ENCODE data around the gene OPRL1. TPM values are rescaled to one million over a fixed set of nuclear protein-coding genes. Genes with fewer than 3 reads are reported as not detected.

Gene OPRL1
- total and polyA plus RNA-seq, 4 donors: 5.2 to 26.3 (median 18.6) TPM

GRCh38 chr20:64055893-64056638, 23.8 kb upstream of the OPRL1 start:
- no peaks in the 10 kb centered on the region for H3K9me3 ChIP-seq (ENCODE audit: control insufficient read depth, insufficient read depth, low read length)
- no peaks in the 10 kb centered on the region for H3K36me3 ChIP-seq (ENCODE audit: control insufficient read depth, insufficient read depth, low read length)
- WGBS (ENCODE audit: insufficient coverage): 53% methylated on average over 22 of the region's 22 CpGs
- no peak for DNase-seq (ENCODE audit: low read depth in 4 of 6, low spot score in 6 of 6)
- H3K27me3 ChIP-seq (ENCODE audit: control insufficient read depth, insufficient read depth, low read length): peaks cover 25% of the 10 kb centered on the region
- H3K4me3 ChIP-seq (ENCODE audit: low read depth, low read length): no peak overlapping the region
- H3K4me1 ChIP-seq (ENCODE audit: control insufficient read depth, insufficient read depth, low read length): peaks cover 50% of the 10 kb centered on the region
- peak overlapping the region; percentile 15 for H3K27ac ChIP-seq (ENCODE audit: low read depth, low read length)

- WGBS (ENCODE audit: insufficient coverage): 51% methylated on average over 7 of the region's 7 CpGs
- Histone ChIP-seq H3K27me3 (ENCODE audit: control insufficient read depth, insufficient read depth, low read length) (peaks cover 20% of the 10 kb centered on the region), H3K36me3 (ENCODE audit: control insufficient read depth, insufficient read depth, low read length) (no peaks in the 10 kb centered on the region), H3K4me1 (ENCODE audit: control insufficient read depth, insufficient read depth, low read length) (peaks cover 46% of the 10 kb centered on the region), H3K4me3 (ENCODE audit: low read depth, low read length) (no peak overlapping the region), H3K9me3 (ENCODE audit: control insufficient read depth, insufficient read depth, low read length) (no peaks in the 10 kb centered on the region), H3K27ac (ENCODE audit: low read depth, low read length) (no peak overlapping the region)
- no peak for DNase-seq (ENCODE audit: low read depth in 4 of 6, low spot score in 6 of 6)
Observed at GRCh38 chr20:64056639-64056888, 23.3 kb upstream of the OPRL1 start.

- 51% methylated on average over 37 of the region's 39 CpGs for WGBS (ENCODE audit: insufficient coverage)
- no peak overlapping the region for H3K27ac ChIP-seq (ENCODE audit: low read depth, low read length)
Observed at GRCh38 chr20:64056889-64057627, 22.8 kb upstream of the OPRL1 start.

GRCh38 chr20:64057628-64058498, 22.0 kb upstream of the OPRL1 start:
- Histone ChIP-seq H3K36me3 (ENCODE audit: control insufficient read depth, insufficient read depth, low read length) (no peaks in the 10 kb centered on the region), H3K4me3 (ENCODE audit: low read depth, low read length) (no peak overlapping the region), H3K27ac (ENCODE audit: low read depth, low read length) (no peak overlapping the region), H3K9me3 (ENCODE audit: control insufficient read depth, insufficient read depth, low read length) (no peaks in the 10 kb centered on the region), H3K4me1 (ENCODE audit: control insufficient read depth, insufficient read depth, low read length) (peaks cover 53% of the 10 kb centered on the region), H3K27me3 (ENCODE audit: control insufficient read depth, insufficient read depth, low read length) (peaks cover 12% of the 10 kb centered on the region)
- DNase-seq (ENCODE audit: low read depth in 4 of 6, low spot score in 6 of 6): peak in 2 of 6 donors; percentile 62 to 69
- WGBS (ENCODE audit: insufficient coverage): 33% methylated on average over 32 of the region's 33 CpGs

More at GRCh38 chr20:64056889-64057627, 22.8 kb upstream of the OPRL1 start:
- DNase-seq (ENCODE audit: low read depth in 4 of 6, low spot score in 6 of 6): no peak
- Histone ChIP-seq H3K4me1 (ENCODE audit: control insufficient read depth, insufficient read depth, low read length) (peaks cover 46% of the 10 kb centered on the region), H3K36me3 (ENCODE audit: control insufficient read depth, insufficient read depth, low read length) (no peaks in the 10 kb centered on the region), H3K9me3 (ENCODE audit: control insufficient read depth, insufficient read depth, low read length) (no peaks in the 10 kb centered on the region), H3K27me3 (ENCODE audit: control insufficient read depth, insufficient read depth, low read length) (peaks cover 17% of the 10 kb centered on the region), H3K4me3 (ENCODE audit: low read depth, low read length) (no peak overlapping the region)

GRCh38 chr20:64058536-64058935, 21.3 kb upstream of the OPRL1 start:
- peaks cover 12% of the 10 kb centered on the region for H3K27me3 ChIP-seq (ENCODE audit: control insufficient read depth, insufficient read depth, low read length)
- no peak overlapping the region for H3K27ac ChIP-seq (ENCODE audit: low read depth, low read length)
- H3K4me1 ChIP-seq (ENCODE audit: control insufficient read depth, insufficient read depth, low read length): peaks cover 48% of the 10 kb centered on the region
- no peaks in the 10 kb centered on the region for H3K9me3 ChIP-seq (ENCODE audit: control insufficient read depth, insufficient read depth, low read length)
- no peak overlapping the region for H3K4me3 ChIP-seq (ENCODE audit: low read depth, low read length)
- DNase-seq (ENCODE audit: low read depth in 4 of 6, low spot score in 6 of 6): no peak
- 89% methylated on average over 11 of the region's 12 CpGs for WGBS (ENCODE audit: insufficient coverage)
- no peaks in the 10 kb centered on the region for H3K36me3 ChIP-seq (ENCODE audit: control insufficient read depth, insufficient read depth, low read length)

- WGBS (ENCODE audit: insufficient coverage): 47% methylated on average over 5 of the region's 5 CpGs
- DNase-seq (ENCODE audit: low read depth in 4 of 6, low spot score in 6 of 6): no peak
- H3K4me3 ChIP-seq (ENCODE audit: low read depth, low read length): peak overlapping the region; percentile 69
- H3K27me3 ChIP-seq (ENCODE audit: control insufficient read depth, insufficient read depth, low read length): peaks cover 2% of the 10 kb centered on the region
- peaks cover 28% of the 10 kb centered on the region for H3K36me3 ChIP-seq (ENCODE audit: control insufficient read depth, insufficient read depth, low read length)
- H3K4me1 ChIP-seq (ENCODE audit: control insufficient read depth, insufficient read depth, low read length): peaks cover 41% of the 10 kb centered on the region
- H3K27ac ChIP-seq (ENCODE audit: low read depth, low read length): peak overlapping the region; percentile 50
- H3K9me3 ChIP-seq (ENCODE audit: control insufficient read depth, insufficient read depth, low read length): no peaks in the 10 kb centered on the region
Observed at GRCh38 chr20:64062276-64062595, 17.6 kb upstream of the OPRL1 start.

- H3K27ac ChIP-seq (ENCODE audit: low read depth, low read length): peak within 1 kb of the TSS; percentile 50
- DNase-seq (ENCODE audit: low read depth in 4 of 6, low spot score in 6 of 6): peak; percentile 87 to 99 (median 96)
- peak within 1 kb of the TSS; percentile 71 for H3K4me3 ChIP-seq (ENCODE audit: low read depth, low read length)
- peaks cover 33% of the 10 kb centered on the region for H3K36me3 ChIP-seq (ENCODE audit: control insufficient read depth, insufficient read depth, low read length)
- H3K9me3 ChIP-seq (ENCODE audit: control insufficient read depth, insufficient read depth, low read length): no peaks in the 10 kb centered on the region
- H3K27me3 ChIP-seq (ENCODE audit: control insufficient read depth, insufficient read depth, low read length): no peaks in the 10 kb centered on the region
- WGBS (ENCODE audit: insufficient coverage): 3% methylated on average over 85 of the region's 85 CpGs
- peaks cover 35% of the 10 kb centered on the region for H3K4me1 ChIP-seq (ENCODE audit: control insufficient read depth, insufficient read depth, low read length)
Observed at GRCh38 chr20:64062596-64063388, 17.1 kb upstream of the OPRL1 start, which contains the start of gene TCEA2. Gene TCEA2, plus strand, starts transcription at chr20:64063198. Its CDS starts 115 bp downstream, at chr20:64063313.

- Histone ChIP-seq H3K36me3 (ENCODE audit: control insufficient read depth, insufficient read depth, low read length) (peaks cover 40% of the 10 kb centered on the region), H3K27me3 (ENCODE audit: control insufficient read depth, insufficient read depth, low read length) (no peaks in the 10 kb centered on the region), H3K4me1 (ENCODE audit: control insufficient read depth, insufficient read depth, low read length) (peaks cover 33% of the 10 kb centered on the region), H3K9me3 (ENCODE audit: control insufficient read depth, insufficient read depth, low read length) (no peaks in the 10 kb centered on the region), H3K4me3 (ENCODE audit: low read depth, low read length) (peak overlapping the region; percentile 71), H3K27ac (ENCODE audit: low read depth, low read length) (no peak overlapping the region)
- under 1% methylated on average over 50 of the region's 51 CpGs for WGBS (ENCODE audit: insufficient coverage)
- peak in 1 of 6 donors; percentile 16 for DNase-seq (ENCODE audit: low read depth in 4 of 6, low spot score in 6 of 6)
Observed at GRCh38 chr20:64063389-64064144, 16.3 kb upstream of the OPRL1 start.
